Fibroblast of the aortic adventitia (primary cell): ENCODE data around the gene TRAF5. TPM values are rescaled to one million over a fixed set of nuclear protein-coding genes. Genes with fewer than 3 reads are reported as not detected.
"Not testable (repeated sequence)": the region's sequence is repeated elsewhere in the genome, so short reads cannot be mapped to it uniquely, and the experiment has no call there.

Experiments used
- DNase-seq: peaks from one replicate; pipeline ENCODE4 v3.0.0-alpha.2; 2010; ENCODE audit warnings: low read depth
- H3K4me3 ChIP-seq: 2 replicates; pipeline ENCODE4 v1.5.1; 2011; ENCODE audit warnings: low read depth, mild to moderate bottlenecking, control low read depth, low read length, moderate library complexity
- total RNA-seq: library from RNA; depleted of rRNA; stranded (reverse); fragments of >200 nt; gene quantifications from 2 replicates; pipeline ENCODE4 v1.2.3, GENCODE V29; 2012; ENCODE audit warnings: low replicate concordance
- TF ChIP-seq, protein P1 (sequence below): IDR thresholded peaks from 2 replicates; pipeline ENCODE4 v1.5.1; 2011; ENCODE audit warnings: mild to moderate bottlenecking, low read length, control low read depth, inconsistent platforms; ENCODE audit not compliant: insufficient read depth

Gene TRAF5
- total RNA-seq, 1 donor: 9.4 TPM

DNA sequence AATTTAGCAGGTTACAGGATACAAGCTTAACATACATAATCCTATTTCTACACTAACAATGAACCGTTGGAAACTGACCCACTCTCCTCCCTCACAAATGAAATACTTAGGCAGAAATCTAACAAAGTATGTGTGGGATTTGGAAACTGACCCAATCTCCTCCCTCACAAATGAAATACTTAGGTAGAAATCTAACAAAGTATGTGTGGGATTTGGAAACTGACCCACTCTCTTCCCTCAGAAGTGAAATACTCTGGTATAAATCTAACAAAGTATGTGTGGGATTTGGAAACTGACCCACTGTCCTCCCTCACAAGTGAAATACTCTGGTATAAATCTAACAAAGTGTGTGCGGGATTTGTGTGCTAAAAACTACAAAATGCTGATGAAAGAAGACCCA, 60.3 kb downstream of the TRAF5 start:
- H3K4me3 ChIP-seq: no peak overlapping the region
- TF ChIP-seq, protein P1, sequence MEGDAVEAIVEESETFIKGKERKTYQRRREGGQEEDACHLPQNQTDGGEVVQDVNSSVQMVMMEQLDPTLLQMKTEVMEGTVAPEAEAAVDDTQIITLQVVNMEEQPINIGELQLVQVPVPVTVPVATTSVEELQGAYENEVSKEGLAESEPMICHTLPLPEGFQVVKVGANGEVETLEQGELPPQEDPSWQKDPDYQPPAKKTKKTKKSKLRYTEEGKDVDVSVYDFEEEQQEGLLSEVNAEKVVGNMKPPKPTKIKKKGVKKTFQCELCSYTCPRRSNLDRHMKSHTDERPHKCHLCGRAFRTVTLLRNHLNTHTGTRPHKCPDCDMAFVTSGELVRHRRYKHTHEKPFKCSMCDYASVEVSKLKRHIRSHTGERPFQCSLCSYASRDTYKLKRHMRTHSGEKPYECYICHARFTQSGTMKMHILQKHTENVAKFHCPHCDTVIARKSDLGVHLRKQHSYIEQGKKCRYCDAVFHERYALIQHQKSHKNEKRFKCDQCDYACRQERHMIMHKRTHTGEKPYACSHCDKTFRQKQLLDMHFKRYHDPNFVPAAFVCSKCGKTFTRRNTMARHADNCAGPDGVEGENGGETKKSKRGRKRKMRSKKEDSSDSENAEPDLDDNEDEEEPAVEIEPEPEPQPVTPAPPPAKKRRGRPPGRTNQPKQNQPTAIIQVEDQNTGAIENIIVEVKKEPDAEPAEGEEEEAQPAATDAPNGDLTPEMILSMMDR: no peak
- peak; percentile 93 for DNase-seq

DNA sequence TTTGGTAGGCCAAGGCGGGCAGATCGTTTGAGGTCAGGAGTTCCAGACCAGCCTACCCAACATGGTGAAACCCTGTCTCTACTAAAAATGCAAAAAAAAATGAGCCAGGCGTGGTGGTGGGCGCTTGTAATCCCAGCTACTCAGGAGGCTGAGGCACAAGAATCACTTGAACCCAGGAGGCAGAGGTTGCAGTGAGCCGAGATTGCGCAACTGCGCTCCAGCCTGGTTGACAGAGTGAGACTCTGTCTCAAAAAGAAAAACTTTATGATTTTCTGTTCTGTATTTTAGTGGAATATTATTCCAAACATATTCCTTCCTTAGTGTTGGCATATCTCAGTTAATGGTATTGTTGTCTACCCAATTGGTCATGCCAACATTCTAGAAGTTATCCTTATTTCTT, 64.2 kb downstream of the TRAF5 start:
- not testable (repeated sequence) for DNase-seq

DNA sequence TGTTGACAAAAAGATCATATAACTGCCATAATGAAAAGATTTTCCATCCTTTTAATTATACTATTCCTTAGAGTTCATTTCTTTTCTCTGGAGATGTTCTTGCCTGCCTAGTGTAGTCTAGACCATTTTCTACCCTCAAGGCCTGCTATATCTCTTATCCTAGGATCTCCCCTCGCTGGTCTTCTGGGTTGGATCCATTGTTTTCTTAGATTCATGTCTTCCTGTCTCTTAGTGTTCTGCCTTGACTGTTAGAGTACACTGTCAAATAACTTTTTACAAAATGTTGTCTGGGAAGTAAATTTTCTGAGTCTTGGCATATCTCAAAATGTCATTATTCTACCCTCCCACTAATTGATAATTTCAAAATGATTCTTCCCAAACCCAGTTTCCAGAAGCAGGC, 66.6 kb downstream of the TRAF5 start:
- DNase-seq: no peak
- H3K4me3 ChIP-seq: no peak overlapping the region
- TF ChIP-seq, protein P1: no peak

More for the DNA sequence above, 64.2 kb downstream of the TRAF5 start:
- H3K4me3 ChIP-seq: not testable (repeated sequence)

DNA sequence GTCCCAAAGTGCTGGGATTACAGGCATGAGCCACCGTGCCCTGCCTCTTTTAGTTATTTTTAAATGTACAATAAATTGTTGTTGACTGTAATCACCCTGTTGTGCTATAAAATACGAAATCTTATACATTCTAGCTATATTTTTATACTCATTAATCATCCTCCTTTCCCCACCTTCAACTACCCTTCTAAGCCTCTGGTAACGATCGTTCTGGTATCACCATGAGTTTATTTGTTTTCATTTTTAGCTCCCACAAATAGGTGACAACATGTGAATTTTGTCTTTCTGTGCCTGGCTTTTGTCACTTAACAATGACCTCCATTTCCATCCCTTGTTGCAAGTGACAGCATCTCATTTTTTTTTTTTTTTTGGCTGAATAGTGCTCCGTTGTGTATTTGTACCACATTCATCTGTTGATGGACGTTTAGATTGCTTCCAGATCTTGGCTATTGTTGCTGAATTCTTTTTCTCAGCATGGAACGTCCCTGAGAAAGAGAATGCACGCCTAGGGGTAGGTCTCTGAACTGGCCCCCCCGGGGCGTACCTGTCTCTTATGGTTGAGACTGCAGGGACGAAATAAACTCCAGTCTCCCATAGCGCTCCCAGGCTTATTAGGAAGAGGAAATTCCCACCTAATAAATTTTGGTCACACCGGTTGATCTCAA, 71.8 kb downstream of the TRAF5 start:
- not testable (repeated sequence) for DNase-seq, H3K4me3 ChIP-seq

DNA sequence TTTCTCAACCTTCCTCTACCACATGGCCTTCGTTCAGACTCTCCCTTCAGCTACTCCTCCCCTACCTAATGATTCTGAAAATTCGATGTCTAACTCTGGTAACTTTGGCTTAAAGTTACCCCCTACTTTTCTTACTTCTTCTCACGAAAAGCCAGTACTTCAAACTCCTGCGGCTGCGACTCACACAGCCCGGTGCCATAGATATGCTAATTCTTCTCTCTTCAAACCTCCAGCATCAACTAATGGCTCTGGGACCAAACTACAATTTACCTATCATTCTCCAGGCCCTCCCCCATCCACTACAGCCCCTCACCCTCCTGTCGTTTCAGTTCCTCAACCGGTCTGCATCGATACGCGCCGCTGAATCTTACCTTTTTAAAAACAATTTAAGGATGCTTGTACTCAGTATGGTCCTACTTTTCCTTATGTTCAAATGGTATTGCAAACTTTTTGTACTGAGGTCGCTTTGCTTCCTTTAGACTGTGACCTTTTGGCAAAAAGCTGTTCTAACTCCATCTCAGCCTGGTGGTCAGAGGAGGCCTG, 73.3 kb downstream of the TRAF5 start:
- H3K4me3 ChIP-seq, DNase-seq: not testable (repeated sequence)

DNA sequence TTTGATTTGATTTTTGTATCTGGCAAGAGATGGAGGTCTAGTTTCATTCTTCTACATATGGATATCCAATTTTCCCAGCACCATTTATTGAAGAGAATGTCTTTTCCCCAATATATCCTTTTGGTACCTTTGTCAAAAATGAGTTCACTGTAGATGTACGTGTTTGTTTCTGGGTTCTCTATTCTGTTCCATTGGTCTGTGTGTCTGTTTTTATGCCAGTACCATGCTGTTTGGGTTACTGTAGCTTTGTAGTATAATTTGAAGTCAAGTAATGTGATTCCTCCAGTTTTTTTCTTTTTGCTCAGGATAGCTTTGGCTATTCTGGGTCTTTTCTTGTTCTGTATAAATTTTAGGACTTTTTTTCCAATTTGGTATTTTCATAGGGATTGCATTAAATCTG, 75.1 kb downstream of the TRAF5 start:
- DNase-seq, H3K4me3 ChIP-seq: not testable (repeated sequence)

DNA sequence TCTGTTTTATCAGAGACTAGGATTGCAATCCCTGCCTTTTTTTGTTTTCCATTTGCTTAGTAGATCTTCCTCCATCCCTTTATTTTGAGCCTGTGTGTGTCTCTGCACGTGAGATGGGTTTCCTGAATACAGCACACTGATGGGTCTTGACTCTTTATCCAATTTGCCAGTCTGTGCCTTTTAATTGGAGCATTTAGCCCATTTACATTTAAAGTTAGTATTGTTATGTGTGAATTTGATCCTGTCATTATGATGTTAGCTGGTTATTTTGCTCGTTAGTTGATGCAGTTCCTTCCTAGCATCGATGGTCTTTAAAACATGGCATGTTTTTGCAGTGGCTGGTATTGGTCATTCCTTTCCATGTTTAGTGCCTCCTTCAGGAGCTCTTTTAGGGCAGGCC, 79.5 kb downstream of the TRAF5 start:
- not testable (repeated sequence) for DNase-seq, H3K4me3 ChIP-seq

DNA sequence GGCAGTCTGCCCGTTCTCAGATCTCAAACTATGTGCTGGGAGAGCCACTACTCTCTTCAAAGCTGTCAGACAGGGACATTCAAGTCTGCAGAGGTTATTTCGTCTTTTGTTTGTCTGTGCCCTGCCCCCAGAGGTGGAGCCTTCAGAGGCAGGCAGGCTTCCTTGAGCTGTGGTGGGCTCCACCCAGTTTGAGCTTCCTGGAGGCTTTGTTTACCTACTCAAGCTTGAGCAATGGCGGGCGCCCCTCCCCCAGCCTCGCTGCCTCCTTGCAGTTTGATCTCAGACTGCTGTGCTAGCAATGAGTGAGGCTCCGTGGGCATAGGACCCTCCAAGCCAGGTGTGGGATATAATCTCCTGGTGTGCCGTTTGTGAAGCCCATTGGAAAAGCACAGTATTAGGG, 81.1 kb downstream of the TRAF5 start:
- H3K4me3 ChIP-seq, DNase-seq: not testable (repeated sequence)

DNA sequence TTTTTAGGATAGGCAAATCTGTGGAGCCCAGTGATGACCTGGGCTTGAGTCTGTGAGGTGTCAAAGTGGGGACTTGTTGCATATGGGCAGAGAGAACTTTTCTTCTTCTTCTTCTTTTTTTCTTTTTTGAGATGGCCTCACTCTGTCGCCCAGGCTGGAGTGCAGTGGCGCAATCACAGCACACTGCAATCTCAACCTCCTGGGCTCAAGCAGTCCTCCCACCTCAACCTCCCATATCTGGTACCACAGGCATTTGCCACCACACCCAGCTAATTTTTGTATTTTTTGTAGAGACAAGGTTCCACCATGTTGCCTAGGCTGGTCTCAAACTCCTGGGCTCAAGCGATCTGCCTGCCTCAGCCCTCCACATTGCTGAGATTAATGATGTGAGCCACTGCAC, 85.0 kb downstream of the TRAF5 start:
- no peak overlapping the region for H3K4me3 ChIP-seq
- no peak for DNase-seq
- TF ChIP-seq, protein P1: no peak

DNA sequence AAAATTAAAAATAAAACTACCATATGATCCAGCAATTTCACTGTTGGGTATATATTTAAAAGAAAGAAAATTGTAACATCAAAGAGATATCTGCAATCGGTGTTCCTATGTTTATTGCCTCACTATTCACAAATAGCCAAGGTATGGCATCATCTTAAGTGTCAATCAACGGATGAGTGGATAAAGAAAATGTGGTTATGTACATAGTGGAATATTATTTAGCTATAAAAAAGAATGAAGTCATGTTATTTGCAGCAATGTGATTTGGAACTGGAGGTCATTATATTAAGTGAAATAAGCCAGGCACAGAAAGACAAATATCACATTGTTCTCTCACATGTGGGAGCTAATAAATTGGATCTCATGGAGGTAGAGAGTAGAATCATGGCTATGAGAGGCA, 89.1 kb downstream of the TRAF5 start:
- TF ChIP-seq, protein P1: no peak
- DNase-seq: no peak
- H3K4me3 ChIP-seq: no peak overlapping the region

DNA sequence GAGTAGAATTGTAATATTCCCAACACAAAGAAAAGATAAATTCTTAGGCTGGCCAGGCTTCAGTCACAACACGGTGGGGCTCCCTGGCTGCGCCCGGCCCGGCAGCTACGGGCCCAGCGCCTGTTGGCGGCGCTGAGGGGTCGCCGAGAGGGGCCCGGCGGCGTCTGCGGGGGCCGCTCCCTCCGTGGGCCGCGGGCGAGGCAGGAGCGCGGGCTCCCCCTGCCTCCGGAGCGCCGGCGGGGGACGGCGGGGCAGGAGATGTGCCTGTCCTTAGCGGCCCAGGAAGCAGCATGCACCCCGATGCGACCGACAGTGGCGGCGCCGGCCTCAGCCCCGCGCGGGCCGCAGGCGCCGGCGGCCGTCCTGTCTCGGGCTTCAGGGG, 89.6 kb downstream of the TRAF5 start:
- H3K4me3 ChIP-seq: peak overlapping the region; percentile 11
- peak; percentile 9 for DNase-seq

DNA sequence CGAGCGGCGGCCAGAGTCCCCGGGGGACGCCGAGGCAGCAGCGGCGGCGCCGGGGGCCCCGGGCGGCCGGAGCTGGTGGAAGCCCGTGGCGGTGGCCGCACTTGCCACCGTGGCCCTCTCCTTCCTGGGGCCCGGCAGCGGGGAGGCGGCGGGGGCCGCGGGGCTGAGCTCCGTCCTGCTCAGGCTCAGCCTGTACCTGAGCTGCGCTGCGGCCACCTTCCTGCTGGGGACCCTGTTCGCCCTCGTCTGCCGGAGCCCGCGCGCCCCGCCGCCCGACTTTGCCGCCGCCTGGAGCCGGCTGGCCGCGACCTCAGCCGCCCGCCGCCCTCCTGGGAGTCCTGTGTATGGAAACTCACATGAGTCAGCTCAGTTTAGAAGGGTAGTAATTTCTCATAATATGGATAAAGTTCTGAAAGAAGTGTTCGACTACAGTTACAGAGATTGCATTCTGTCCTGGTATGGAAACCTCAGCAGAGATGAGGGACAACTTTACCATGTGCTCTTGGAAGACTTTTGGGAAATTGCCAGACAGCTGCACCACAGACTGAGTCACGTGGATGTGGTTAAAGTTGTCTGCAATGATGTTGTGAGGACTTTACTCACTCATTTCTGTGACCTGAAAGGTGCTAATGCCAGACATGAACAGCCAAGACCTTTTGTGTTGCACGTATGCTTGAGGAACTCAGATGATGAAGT, 90.1 kb downstream of the TRAF5 start:
- peak overlapping the region; percentile 55 for H3K4me3 ChIP-seq
- DNase-seq: peak; percentile 58
